A549 (cell line): Measurements from ENCODE around the gene ECPAS. TPM values are rescaled to one million over a fixed set of nuclear protein-coding genes. Genes with fewer than 3 reads are reported as not detected.
"Not testable (repeated sequence)": the region's sequence is repeated elsewhere in the genome, so short reads cannot be mapped to it uniquely, and the experiment has no call there.

ENCODE experiments used
- ATAC-seq, 2 experiments: fragments of 200-7000 bp in 1 of 2; fragments of >200 bp in 1 of 2; cut with Nextera tagmentation in 1 of 2; cut with Tn5 transposase in 1 of 2; 3 replicates each; pipeline versions ENCODE4 v1.8.0 to v1.9.1; 2018 to 2020; ENCODE audit warnings: mild to moderate bottlenecking in 1 of 2, moderate library complexity in 1 of 2
- CTCF ChIA-PET: fragments of 300-600 bp; sonication (Branson Sonifier 250); formaldehyde crosslinking; extraction: SDS; loops from one replicate; lab custom pipeline; 2021; ENCODE audit warnings: antibody characterized with exemption, inconsistent platforms; lab: Yijun Ruan, JAX
- POLR2A ChIA-PET: fragments of 350-600 bp; formaldehyde crosslinking; extraction: SDS; loops from one replicate; lab custom pipeline; 2021; ENCODE audit warnings: antibody characterized with exemption, inconsistent platforms; lab: Yijun Ruan, JAX
- DNase-seq, 2 experiments: peaks; one replicate each; pipeline versions ENCODE4 v3.0.0 to v3.0.0-alpha.2; 2011 to 2016; ENCODE audit warnings: low read depth in 1 of 2, low spot score in 1 of 2
- FAIRE-seq: peaks from 2 replicates; lab custom pipeline; 2011; peaks lifted over from hg19 to GRCh38; lab: Jason Lieb, UNC
- H3K27ac ChIP-seq, 2 experiments: fragments of >200 bp; sonication (Bioruptor Twin); formaldehyde crosslinking; 3 replicates each; pipeline ENCODE4 v1.5.1; 2016 to 2017
- H3K4me1 ChIP-seq: fragments of >200 bp; sonication (Bioruptor Twin); formaldehyde crosslinking; 3 replicates; pipeline ENCODE4 v1.6.1; 2016
- H3K4me2 ChIP-seq: fragments of >200 bp; sonication (Bioruptor Twin); formaldehyde crosslinking; 3 replicates; pipeline ENCODE4 v1.6.1; 2016
- H3K4me3 ChIP-seq: fragments of >200 bp; sonication (Bioruptor Twin); formaldehyde crosslinking; 3 replicates; pipeline ENCODE4 v1.5.1; 2016
- H3K9me3 ChIP-seq: fragments of >200 bp; sonication (Bioruptor Twin); formaldehyde crosslinking; 3 replicates; pipeline ENCODE4 v1.6.1; 2016
- CBX2 ChIP-seq: fragments of 200-600 bp; sonication (generic); IDR thresholded peaks from 2 replicates; pipeline ENCODE4 v1.6.1; 2016; ENCODE audit warnings: low read depth, mild to moderate bottlenecking, borderline replicate concordance
- CEBPB ChIP-seq, 2 experiments: fragments of >200 bp in 1 of 2; sonication (Bioruptor Twin) in 1 of 2; formaldehyde crosslinking in 1 of 2; IDR thresholded peaks; 2 replicates each; pipeline ENCODE4 v1.6.1; 2012 to 2016
- CTCF ChIP-seq: fragments of >200 bp; sonication (Bioruptor Twin); formaldehyde crosslinking; IDR thresholded peaks from 3 replicates; pipeline ENCODE4 v1.5.1; 2016
- E2F6 ChIP-seq: IDR thresholded peaks from 2 replicates; pipeline ENCODE4 v1.6.1; 2012; ENCODE audit warnings: low read depth, borderline replicate concordance
- EHF ChIP-seq: fragments of 250-450 bp; sonication (Bioruptor Pico); IDR thresholded peaks from 2 replicates; pipeline ENCODE4 v1.5.0; 2020; ENCODE audit warnings: mild to moderate bottlenecking
- EP300 ChIP-seq, 2 experiments: fragments of >200 bp; sonication (Bioruptor Twin); formaldehyde crosslinking; IDR thresholded peaks; 2 replicates in 1 of 2; 3 replicates in 1 of 2; pipeline ENCODE4 v1.6.1; 2016 to 2017
- ESRRA ChIP-seq: fragments of 150-350 bp; IDR thresholded peaks from 2 replicates; pipeline ENCODE4 v1.6.1; 2014; ENCODE audit warnings: mild to moderate bottlenecking, low read length, borderline replicate concordance
- FOSB ChIP-seq: fragments of 250-450 bp; sonication (Bioruptor Pico); IDR thresholded peaks from 2 replicates; pipeline ENCODE4 v1.5.0; 2020; ENCODE audit warnings: mild to moderate bottlenecking, moderate library complexity
- FOSL2 ChIP-seq, 2 experiments: fragments of 450-650 bp in 1 of 2; fragments of >200 bp in 1 of 2; sonication (Bioruptor Twin) in 1 of 2; formaldehyde crosslinking; IDR thresholded peaks; 2 replicates each; pipeline versions ENCODE4 v1.5.0 to v1.6.1; 2016 to 2020; ENCODE audit warnings: mild to moderate bottlenecking in 1 of 2, moderate library complexity in 1 of 2
- GATA3 ChIP-seq: IDR thresholded peaks from 2 replicates; pipeline ENCODE4 v1.6.1; 2012; ENCODE audit warnings: borderline replicate concordance
- HOXA7 ChIP-seq: fragments of 250-450 bp; sonication (Bioruptor Pico); IDR thresholded peaks from 2 replicates; pipeline ENCODE4 v1.5.0; 2020; ENCODE audit warnings: mild to moderate bottlenecking, moderate library complexity
- JUN ChIP-seq, 2 experiments: fragments of >200 bp; sonication (Bioruptor Twin); formaldehyde crosslinking; IDR thresholded peaks; 2 replicates in 1 of 2; 3 replicates in 1 of 2; pipeline ENCODE4 v1.6.1; 2016 to 2017
- JUNB ChIP-seq: fragments of >200 bp; sonication (Bioruptor Twin); formaldehyde crosslinking; IDR thresholded peaks from 2 replicates; pipeline ENCODE4 v1.6.1; 2016
- MAFK ChIP-seq: fragments of 450-650 bp; IDR thresholded peaks from 2 replicates; pipeline ENCODE4 v1.6.1; 2014; ENCODE audit not compliant: partially characterized antibody
- MAX ChIP-seq: IDR thresholded peaks from 2 replicates; pipeline ENCODE4 v1.6.1; 2012
- MAZ ChIP-seq: fragments of 150-350 bp; IDR thresholded peaks from 2 replicates; pipeline ENCODE4 v1.6.1; 2014; ENCODE audit warnings: antibody characterized with exemption, low read depth, low read length, borderline replicate concordance
- NPAS2 ChIP-seq: fragments of 250-450 bp; sonication (Bioruptor Pico); IDR thresholded peaks from 2 replicates; pipeline ENCODE4 v1.8.0; 2022; ENCODE audit warnings: mild to moderate bottlenecking, moderate library complexity, borderline replicate concordance
- PHF8 ChIP-seq: fragments of 200-600 bp; sonication (generic); IDR thresholded peaks from 2 replicates; pipeline ENCODE4 v1.6.1; 2016; ENCODE audit warnings: low read depth, mild to moderate bottlenecking, antibody characterized with exemption, moderate library complexity, borderline replicate concordance
- POLR2A ChIP-seq: IDR thresholded peaks from 2 replicates; pipeline ENCODE4 v1.6.1; 2012; ENCODE audit warnings: mild to moderate bottlenecking, low read length
- POLR2AphosphoS2 ChIP-seq: conservative IDR thresholded peaks from 2 replicates; pipeline ENCODE4 v1.6.1; 2012; ENCODE audit warnings: low read length, improper control_type of control experiment, inconsistent platforms
- RARB ChIP-seq: fragments of 250-450 bp; sonication (Bioruptor Pico); IDR thresholded peaks from 2 replicates; pipeline ENCODE4 v1.8.0; 2021; ENCODE audit warnings: mild to moderate bottlenecking, moderate library complexity
- TFCP2L1 ChIP-seq: fragments of 250-450 bp; sonication (Bioruptor Pico); IDR thresholded peaks from 2 replicates; pipeline ENCODE4 v1.5.0; 2021; ENCODE audit warnings: mild to moderate bottlenecking
- ZC3H11A ChIP-seq: fragments of 450-650 bp; IDR thresholded peaks from 2 replicates; pipeline ENCODE4 v1.6.1; 2014; ENCODE audit warnings: antibody characterized with exemption, mild to moderate bottlenecking
- ZFP36 ChIP-seq: fragments of 450-650 bp; IDR thresholded peaks from 2 replicates; pipeline ENCODE4 v1.6.1; 2014; ENCODE audit warnings: borderline replicate concordance; ENCODE audit not compliant: partially characterized antibody
- ZNF302 ChIP-seq: fragments of 250-450 bp; sonication (Bioruptor Pico); IDR thresholded peaks from 2 replicates; pipeline ENCODE4 v1.9.0; 2021; ENCODE audit warnings: inconsistent platforms, mild to moderate bottlenecking, moderate library complexity
- ZSCAN20 ChIP-seq: fragments of 250-450 bp; sonication (Bioruptor Pico); IDR thresholded peaks from 2 replicates; pipeline ENCODE4 v1.8.0; 2022; ENCODE audit warnings: mild to moderate bottlenecking, moderate library complexity
- WGBS: methylation state at CpG from one replicate; pipeline ENCODE4 v1.1.6; 2017; ENCODE audit errors: missing lambda C conversion rate; 5-methylcytosine and 5-hydroxymethylcytosine counted together
- polyA plus RNA-seq, 4 experiments: library from polyadenylated mRNA; depleted of rRNA in 3 of 4; stranded (reverse); fragments of >200 nt; fragmentation: RNase III in 1 of 4; extraction: RNeasy Plus Mini Kit Qiagen cat#74134 plus additional on column Dnase treatment in 1 of 4; gene quantifications; 2 replicates in 3 of 4; 3 replicates in 1 of 4; pipeline ENCODE4 v1.2.3, GENCODE V29; 2011 to 2017

The ECPAS gene
- polyA plus RNA-seq, 2 of the 4 experiments (the other 2 are of a cell fraction): 40.1 to 73.6 TPM

- no peak overlapping the region; the same call in 2 of the 3 replicates for H3K4me2 ChIP-seq
- TF ChIP-seq ZNF302 (no peak), NPAS2 (CRISPR knock-in tag) (no peak), EHF (CRISPR knock-in tag) (no peak), MAFK (no peak), PHF8 (no peak), ZSCAN20 (no peak), TFCP2L1 (CRISPR knock-in tag) (no peak), CTCF (no peak), POLR2A (no peak), ESRRA (no peak), CBX2 (no peak), RARB (CRISPR knock-in tag) (no peak), POLR2AphosphoS2 (no peak), HOXA7 (CRISPR knock-in tag) (no peak)
- ATAC-seq (no peak), FAIRE-seq (peak; percentile 51), DNase-seq (no peak)
- H3K4me3 ChIP-seq: no peak overlapping the region
- H3K9me3 ChIP-seq: no peaks in the 10 kb centered on the region
- H3K27ac ChIP-seq: peak overlapping the region in 1 of 2 experiments; percentile 64; a peak in 1 of 6 replicates
- POLR2A ChIA-PET: interaction anchor here (0.8 kb wide), 1 partner anchor 1094 kb away, joined by 3 read pairs; the partner anchor contains the start of gene TXN
- CTCF ChIA-PET: no interaction called here
- H3K4me1 ChIP-seq: peaks cover 25% of the 10 kb centered on the region
These were observed 133.6 kb downstream of the ECPAS start for GRCh38 chr9:111350556-111350955.

GRCh38 chr9:111349766-111350165 lies 134.4 kb downstream of the ECPAS start:
- Histone ChIP-seq H3K4me1 (peaks cover 25% of the 10 kb centered on the region), H3K9me3 (no peaks in the 10 kb centered on the region), H3K4me3 (0 out of 3 replicates have a peak overlapping the region, but pooled peaks have one; percentile 4), H3K4me2 (peak overlapping the region; percentile 52), H3K27ac (peak overlapping the region; percentile 64 to 67; a peak in 5 of 6 replicates)
- ATAC-seq (no peak), DNase-seq (peak in 1 of 2 experiments; percentile 27)
- CTCF ChIA-PET: no interaction called here
- POLR2A ChIA-PET: interaction anchor here (0.6 kb wide), 1 partner anchor 1029 kb away, joined by 3 read pairs; no protein-coding TSS in a partner anchor
- WGBS: 11% methylated on average over 5 of the region's 5 CpGs
- TF ChIP-seq FOSB (CRISPR knock-in tag) (0 out of 2 replicates have a peak, but pooled peaks have one; percentile 26), ZNF302 (no peak), MAZ (no peak), ESRRA (no peak), POLR2A (no peak), E2F6 (no peak)
- TF ChIP-seq, all 56 proteins: peak for 1
- peak; percentile 72 for FAIRE-seq

GRCh38 chr9:111348821-111349271 lies 135.3 kb downstream of the ECPAS start:
- POLR2A ChIA-PET: no interaction called here
- TF ChIP-seq MAX (0 out of 2 replicates have a peak, but pooled peaks have one; percentile 26), GATA3 (peak; percentile 81), JUN (IDR thresholded peaks at IDR 0.05) (peak in 1 of 2 experiments; percentile 37; a peak in 2 of 5 replicates), JUNB (peak; percentile 47; the same call in 1 of the 2 replicates), CBX2 (no peak), E2F6 (no peak), FOSL2 (IDR thresholded peaks at IDR 0.05) (no peak), FOSL2 (CRISPR knock-in tag; IDR thresholded peaks at IDR 0.05) (peak; percentile 82), ZC3H11A (no peak), NPAS2 (CRISPR knock-in tag) (no peak), CEBPB (IDR thresholded peaks at IDR 0.05) (peak; percentile 9 to 61; a peak in 2 of 4 replicates), ZFP36 (peak; percentile 29), EP300 (IDR thresholded peaks at IDR 0.05) (peak in 1 of 2 experiments; percentile 29; a peak in 1 of 5 replicates)
- CTCF ChIA-PET: interaction anchor here (0.7 kb wide), 1 partner anchor 12 kb away, joined by 4 read pairs; no protein-coding TSS in a partner anchor
- peak; percentile 88 to 96 for ATAC-seq
- peak; percentile 40 to 89 for DNase-seq
- Histone ChIP-seq H3K9me3 (no peaks in the 10 kb centered on the region), H3K4me1 (peaks cover 25% of the 10 kb centered on the region), H3K4me3 (no peak overlapping the region), H3K4me2 (peak overlapping the region; percentile 52), H3K27ac (peak overlapping the region; percentile 70 to 71; a peak in 5 of 6 replicates)
- peak; percentile 13 for FAIRE-seq
- 2% methylated on average over 4 of the region's 4 CpGs for WGBS

- 82% methylated on average over 5 of the region's 5 CpGs for WGBS
- H3K27ac ChIP-seq, POLR2A ChIA-PET, ATAC-seq, DNase-seq, H3K4me1 ChIP-seq, H3K4me2 ChIP-seq, H3K4me3 ChIP-seq, FAIRE-seq, H3K9me3 ChIP-seq, CTCF ChIA-PET: not testable (repeated sequence)
These were observed 149.8 kb downstream of the ECPAS start for GRCh38 chr9:111334318-111334863.
